Erythroblast (primary cell): ENCODE data around the gene CAMK1G.

Experiments
- GATA1 ChIP-seq: IDR thresholded peaks from 2 replicates; pipeline ENCODE4 v1.6.1; 2011; ENCODE audit warnings: low read depth, mild to moderate bottlenecking, control low read depth, low read length, moderate library complexity
- POLR2A ChIP-seq: IDR thresholded peaks from 2 replicates; pipeline ENCODE4 v1.6.1; 2011; ENCODE audit warnings: mild to moderate bottlenecking, low read length

DNA sequence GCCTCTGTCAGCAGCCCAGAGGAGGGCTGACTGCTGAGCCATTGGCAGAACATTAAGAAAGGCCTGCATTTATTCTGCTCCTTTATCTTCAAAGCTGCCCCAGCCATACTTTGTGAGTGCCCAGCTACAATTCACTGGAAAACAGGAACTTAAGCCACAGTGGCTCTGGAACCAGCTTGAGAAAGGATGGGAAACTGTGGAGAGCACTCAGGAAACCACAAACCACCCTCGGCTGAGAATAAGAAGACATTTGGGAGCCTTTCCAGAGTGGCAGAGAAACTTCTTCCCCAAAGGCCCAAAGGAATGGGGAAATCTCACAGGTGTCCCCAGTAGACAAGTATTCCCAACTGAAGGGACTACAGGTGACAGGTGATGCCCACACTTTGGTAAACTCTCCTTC, 66.9 kb downstream of the CAMK1G start:
- no peak for TF ChIP-seq POLR2A
- no peak for TF ChIP-seq GATA1
